Measurements from ENCODE around the gene LGALS1. TPM values are rescaled to one million over a fixed set of nuclear protein-coding genes. Genes with fewer than 3 reads are reported as not detected.

The LGALS1 gene
- total and polyA plus RNA-seq, 9 of the 15 experiments (the other 6 are each of a cell fraction or from before 2014, with no cell fraction given): 160 to 800 (median 330) TPM

DNA sequence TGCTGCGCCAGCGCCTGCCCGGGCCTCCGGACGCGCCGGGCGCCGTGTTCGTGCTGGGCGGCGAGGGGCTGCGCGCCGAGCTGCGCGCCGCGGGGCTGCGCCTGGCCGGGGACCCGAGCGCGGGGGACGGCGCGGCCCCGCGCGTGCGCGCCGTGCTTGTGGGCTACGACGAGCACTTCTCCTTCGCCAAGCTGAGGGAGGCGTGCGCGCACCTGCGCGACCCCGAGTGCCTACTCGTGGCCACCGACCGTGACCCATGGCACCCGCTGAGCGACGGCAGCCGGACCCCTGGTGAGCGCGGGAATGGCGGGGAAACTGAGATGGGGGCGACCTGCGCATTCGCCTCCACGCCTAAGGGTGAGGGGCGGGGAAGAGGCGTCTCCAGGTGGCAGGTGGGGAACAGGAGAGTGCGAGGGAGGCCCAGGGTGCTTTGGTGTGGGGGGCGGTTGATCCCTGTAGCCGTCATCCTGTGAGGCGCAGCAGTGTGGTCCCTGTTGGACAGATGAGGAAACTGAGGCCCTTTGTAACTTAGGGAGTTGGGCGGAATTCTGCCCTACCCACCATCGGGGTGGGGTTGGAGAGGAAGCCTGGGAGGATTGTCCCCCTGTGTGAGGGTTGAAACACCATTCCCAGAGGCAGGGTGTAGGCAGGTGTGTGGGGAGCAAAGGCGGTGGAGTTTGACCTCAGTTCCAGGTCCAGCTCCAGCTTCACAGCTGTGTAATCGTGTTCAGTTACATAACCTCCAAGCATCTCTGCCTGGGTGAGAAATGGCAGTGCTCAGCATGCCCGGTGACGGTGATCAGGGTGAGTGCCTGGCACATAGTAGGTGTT is 16.2 kb upstream of the LGALS1 start:
- WGBS (ENCODE audit: insufficient coverage, low coverage, missing lambda C conversion rate): under 1% methylated on average over 48 of the region's 68 CpGs
- Histone ChIP-seq H4K20me1 (replicated peaks; ENCODE audit: control insufficient read depth, insufficient read depth, low read length) (peaks cover 17% of the 10 kb centered on the region), H3K9me3 (replicated peaks; ENCODE audit: control insufficient read depth, insufficient read depth, low read depth, low read length) (no peaks in the 10 kb centered on the region), H3K4me1 (replicated peaks in 1 of 2; ENCODE audit: control insufficient read depth in 2 of 2, insufficient read depth in 2 of 2, low read length in 2 of 2) (peaks cover 20 to 27% of the 10 kb centered on the region in 2 experiments), H3K27ac (ENCODE audit: extremely low read depth, low read depth, low read length) (peak overlapping the region; percentile 88), H3K4me3 (peak overlapping the region; percentile 63), H3K79me2 (ENCODE audit: control insufficient read depth, insufficient read depth, low read length) (peaks cover 55% of the 10 kb centered on the region), H3K27me3 (ENCODE audit: control insufficient read depth in 2 of 2, insufficient read depth in 2 of 2, low read length in 2 of 2) (no peaks in the 10 kb centered on the region), H3K9me1 (ENCODE audit: control insufficient read depth, insufficient read depth, low read length) (peaks cover 4% of the 10 kb centered on the region), H2AFZ (ENCODE audit: low read depth, low read length) (no peak overlapping the region), H3K9ac (ENCODE audit: insufficient read depth in 1 of 2, low read depth in 2 of 2, low read length in 2 of 2) (peak overlapping the region; percentile 85 to 97), H3K36me3 (ENCODE audit: control insufficient read depth, insufficient read depth, low read length) (peaks cover 34% of the 10 kb centered on the region; the same call in 2 of the 3 replicates), H3K4me2 (ENCODE audit: insufficient read depth, low read length) (peak overlapping the region; percentile 92)
- ATAC-seq (no peak), DNase-seq (ENCODE audit: extremely low read depth in 1 of 4, low spot score in 3 of 4) (peak in 3 of 4 experiments; percentile 38 to 55 (median 50)), FAIRE-seq (no peak)
- in situ Hi-C loops (cut with MboI) (no loop called here), intact Hi-C loops (cut with micrococcal nuclease) (no loop called here)
- ChIA-PET CTCF (ENCODE audit: low intra/inter-chr PET ratio) (no interaction called here), POLR2A (interaction anchor here (0.7 to 1.7 kb wide), 7 partner anchors 14 to 117 kb away, joined by 3 to 12 read pairs (median 3); partner anchors contain the start of genes GGA1 and LGALS1)
- BruUV-seq (replicated peaks): TSS peak; percentile 67
- TF ChIP-seq CHD1 (IDR thresholded peaks at IDR 0.05; ENCODE audit: low read length) (peak; percentile 50), CAMTA2 (CRISPR knock-in tag; conservative IDR thresholded peaks at IDR 0.05) (no peak), RBFOX2 (IDR thresholded peaks at IDR 0.05; ENCODE audit: low read depth, low read length) (0 out of 2 replicates have a peak, but pooled peaks have one; percentile 9), ZNF398 (CRISPR knock-in tag; IDR thresholded peaks at IDR 0.05) (no peak), IFI16 (CRISPR knock-in tag; IDR thresholded peaks at IDR 0.05) (no peak), HNRNPH1 (optimal IDR thresholded peaks at IDR 0.05; ENCODE audit: low read depth, low read length) (no peak), PKNOX1 (IDR thresholded peaks at IDR 0.05) (no peak), KDM5B (IDR thresholded peaks at IDR 0.05; ENCODE audit: insufficient replicate concordance, low read depth, low read length) (peak; percentile 11), SIN3B (IDR thresholded peaks at IDR 0.05; ENCODE audit: low read depth) (0 out of 2 replicates have a peak, but pooled peaks have one; percentile 6), RAD21 (CRISPR knock-in tag; conservative IDR thresholded peaks at IDR 0.05 in 1 of 2, IDR thresholded peaks at IDR 0.05 in 1 of 2) (no peak), NFIX (CRISPR knock-in tag; IDR thresholded peaks at IDR 0.05; ENCODE audit: low read depth) (no peak), CBX8 (IDR thresholded peaks at IDR 0.05; ENCODE audit: borderline replicate concordance, extremely low read depth, low read depth, low read length, poor library complexity, severe bottlenecking) (no peak), MTA3 (IDR thresholded peaks at IDR 0.05; ENCODE audit: borderline replicate concordance) (0 out of 2 replicates have a peak, but pooled peaks have one; percentile 5)
- TF ChIP-seq, protein P1, sequence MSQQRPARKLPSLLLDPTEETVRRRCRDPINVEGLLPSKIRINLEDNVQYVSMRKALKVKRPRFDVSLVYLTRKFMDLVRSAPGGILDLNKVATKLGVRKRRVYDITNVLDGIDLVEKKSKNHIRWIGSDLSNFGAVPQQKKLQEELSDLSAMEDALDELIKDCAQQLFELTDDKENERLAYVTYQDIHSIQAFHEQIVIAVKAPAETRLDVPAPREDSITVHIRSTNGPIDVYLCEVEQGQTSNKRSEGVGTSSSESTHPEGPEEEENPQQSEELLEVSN (IDR thresholded peaks at IDR 0.05; ENCODE audit: borderline replicate concordance in 1 of 2, extremely low read depth in 1 of 2, insufficient read depth in 1 of 2, insufficient read length in 1 of 2, low read depth in 1 of 2, low read length in 1 of 2, poor library complexity in 1 of 2, severe bottlenecking in 1 of 2): no peak

All from K562 (cell line).